ENCODE results near the gene EBP.
"Not testable (repeated sequence)": the region's sequence is repeated elsewhere in the genome, so short reads cannot be mapped to it uniquely, and the experiment has no call there.

The EBP gene

GRCh38 chrX:48492293-48492910 is 29.2 kb upstream of the EBP start:
- no peak for DNase-seq (ENCODE audit: extremely low read depth in 1 of 2, low read depth in 1 of 2)

GRCh38 chrX:48493890-48494364 is 27.7 kb upstream of the EBP start:
- DNase-seq (ENCODE audit: extremely low read depth in 1 of 2, low read depth in 1 of 2), result no peak

- DNase-seq (ENCODE audit: extremely low read depth in 1 of 2, low read depth in 1 of 2), result no peak
These were observed 24.9 kb upstream of the EBP start for GRCh38 chrX:48496660-48497059.

- DNase-seq (ENCODE audit: extremely low read depth in 1 of 2, low read depth in 1 of 2), result no peak
These were observed 23.7 kb upstream of the EBP start for GRCh38 chrX:48497871-48498270.

GRCh38 chrX:48498374-48498809 is 23.2 kb upstream of the EBP start:
- DNase-seq (ENCODE audit: extremely low read depth in 1 of 2, low read depth in 1 of 2), result no peak

GRCh38 chrX:48504261-48504660 is 17.3 kb upstream of the EBP start:
- no peak for DNase-seq (ENCODE audit: extremely low read depth in 1 of 2, low read depth in 1 of 2)

- no peak for DNase-seq (ENCODE audit: extremely low read depth in 1 of 2, low read depth in 1 of 2)
These were observed 16.1 kb upstream of the EBP start for GRCh38 chrX:48505481-48505880.

- no peak for DNase-seq (ENCODE audit: extremely low read depth in 1 of 2, low read depth in 1 of 2)
These were observed 14.4 kb upstream of the EBP start for GRCh38 chrX:48507246-48507645.

- peak; percentile 54 to 74 for DNase-seq (ENCODE audit: extremely low read depth in 1 of 2, low read depth in 1 of 2)
These were observed 13.0 kb upstream of the EBP start, which contains the start of gene PORCN for GRCh38 chrX:48508400-48509244. Gene PORCN, plus strand, starts transcription at chrX:48508992. Its CDS starts 829 bp downstream, at chrX:48509821.

- no peak for DNase-seq (ENCODE audit: extremely low read depth in 1 of 2, low read depth in 1 of 2)
These were observed 12.4 kb upstream of the EBP start for GRCh38 chrX:48509245-48509590.

GRCh38 chrX:48509619-48510018 is 12.0 kb upstream of the EBP start:
- DNase-seq (ENCODE audit: extremely low read depth in 1 of 2, low read depth in 1 of 2), result no peak

- no peak for DNase-seq (ENCODE audit: extremely low read depth in 1 of 2, low read depth in 1 of 2)
These were observed 10.0 kb upstream of the EBP start for GRCh38 chrX:48511560-48511959.

GRCh38 chrX:48512371-48512935 is 9.2 kb upstream of the EBP start:
- DNase-seq (ENCODE audit: extremely low read depth in 1 of 2, low read depth in 1 of 2), result no peak

- no peak for DNase-seq (ENCODE audit: extremely low read depth in 1 of 2, low read depth in 1 of 2)
These were observed 7.9 kb upstream of the EBP start for GRCh38 chrX:48513670-48514069.

- DNase-seq (ENCODE audit: extremely low read depth in 1 of 2, low read depth in 1 of 2), result no peak
These were observed 7.3 kb upstream of the EBP start for GRCh38 chrX:48514126-48514806.

- no peak for DNase-seq (ENCODE audit: extremely low read depth in 1 of 2, low read depth in 1 of 2)
These were observed 6.6 kb upstream of the EBP start for GRCh38 chrX:48514868-48515460.

- no peak for DNase-seq (ENCODE audit: extremely low read depth in 1 of 2, low read depth in 1 of 2)
These were observed 5.8 kb upstream of the EBP start for GRCh38 chrX:48515842-48516241.

GRCh38 chrX:48516285-48516684 is 5.3 kb upstream of the EBP start:
- no peak for DNase-seq (ENCODE audit: extremely low read depth in 1 of 2, low read depth in 1 of 2)

GRCh38 chrX:48516987-48517386 is 4.6 kb upstream of the EBP start:
- no peak for DNase-seq (ENCODE audit: extremely low read depth in 1 of 2, low read depth in 1 of 2)

GRCh38 chrX:48519481-48519880 is 2.1 kb upstream of the EBP start:
- not testable (repeated sequence) for DNase-seq (ENCODE audit: extremely low read depth in 1 of 2, low read depth in 1 of 2)

GRCh38 chrX:48520455-48520854 is 1.2 kb upstream of the EBP start:
- DNase-seq (ENCODE audit: extremely low read depth in 1 of 2, low read depth in 1 of 2), result no peak
